Activated B cell treated with CpG ODN at 0.5 μM for 24 hours (primary cell): ENCODE measurements around the gene TKTL1. TPM values are rescaled to one million over a fixed set of nuclear protein-coding genes. Genes with fewer than 3 reads are reported as not detected.

Experiments used
- ATAC-seq: fragments of 200-7000 bp; cut with Tn5 transposase; one replicate; pipeline ENCODE4 v1.10.0; 2021; ENCODE audit warnings: low read depth, mild to moderate bottlenecking, moderate library complexity
- CTCF ChIA-PET: fragments of 350-600 bp; sonication (Branson Sonifier 250); formaldehyde crosslinking; loops from one replicate; lab custom pipeline; 2021; ENCODE audit warnings: antibody characterized with exemption; lab: Charles Lee
- POLR2A ChIA-PET: fragments of 350-600 bp; sonication (Branson Sonifier 250); formaldehyde crosslinking; loops from one replicate; lab custom pipeline; 2021; ENCODE audit warnings: antibody characterized with exemption; lab: Charles Lee
- DNase-seq: peaks from one replicate; pipeline ENCODE4 v3.0.0; 2022
- H3K27ac Mint-ChIP-seq: one replicate; pipeline ENCODE4 v1.8.0; 2020; ENCODE audit warnings: mixed read lengths
- H3K27me3 Mint-ChIP-seq: one replicate; pipeline ENCODE4 v1.8.0; 2021; ENCODE audit warnings: mixed read lengths
- H3K36me3 Mint-ChIP-seq: one replicate; pipeline ENCODE4 v1.8.0; 2021; ENCODE audit warnings: low read depth, mixed read lengths
- H3K4me1 Mint-ChIP-seq: one replicate; pipeline ENCODE4 v1.8.0; 2021; ENCODE audit warnings: mixed read lengths
- H3K4me3 Mint-ChIP-seq: one replicate; pipeline ENCODE4 v1.8.0; 2020; ENCODE audit warnings: mild to moderate bottlenecking, mixed read lengths
- H3K9me3 Mint-ChIP-seq: one replicate; pipeline ENCODE4 v1.8.0; 2020; ENCODE audit warnings: mixed read lengths
- intact Hi-C: fragments of 100-400 bp; cut with micrococcal nuclease; formaldehyde crosslinking; loops from one replicate; pipeline ENCODE4 v1.15.1; 2024
- total RNA-seq: library from RNA; stranded (reverse); gene quantifications from 2 replicates; pipeline ENCODE4 v1.2.3, GENCODE V29; 2022
- TF ChIP-seq, protein P1 (sequence below): fragments of 200-600 bp; IDR thresholded peaks from one replicate; pipeline ENCODE4 v1.8.0; 2022; ENCODE audit warnings: antibody characterized with exemption, mild to moderate bottlenecking

TKTL1 gene
- total RNA-seq, 1 donor from 2014 or later: not detected

- ChIA-PET CTCF (no interaction called here), POLR2A (interaction anchor here (1.0 kb wide), 1 partner anchor 12 kb away, joined by 3 read pairs; no protein-coding TSS in a partner anchor)
- H3K9me3 Mint-ChIP-seq: no peaks in the 10 kb centered on the region
- intact Hi-C loops: no loop called here
- TF ChIP-seq, protein P1, sequence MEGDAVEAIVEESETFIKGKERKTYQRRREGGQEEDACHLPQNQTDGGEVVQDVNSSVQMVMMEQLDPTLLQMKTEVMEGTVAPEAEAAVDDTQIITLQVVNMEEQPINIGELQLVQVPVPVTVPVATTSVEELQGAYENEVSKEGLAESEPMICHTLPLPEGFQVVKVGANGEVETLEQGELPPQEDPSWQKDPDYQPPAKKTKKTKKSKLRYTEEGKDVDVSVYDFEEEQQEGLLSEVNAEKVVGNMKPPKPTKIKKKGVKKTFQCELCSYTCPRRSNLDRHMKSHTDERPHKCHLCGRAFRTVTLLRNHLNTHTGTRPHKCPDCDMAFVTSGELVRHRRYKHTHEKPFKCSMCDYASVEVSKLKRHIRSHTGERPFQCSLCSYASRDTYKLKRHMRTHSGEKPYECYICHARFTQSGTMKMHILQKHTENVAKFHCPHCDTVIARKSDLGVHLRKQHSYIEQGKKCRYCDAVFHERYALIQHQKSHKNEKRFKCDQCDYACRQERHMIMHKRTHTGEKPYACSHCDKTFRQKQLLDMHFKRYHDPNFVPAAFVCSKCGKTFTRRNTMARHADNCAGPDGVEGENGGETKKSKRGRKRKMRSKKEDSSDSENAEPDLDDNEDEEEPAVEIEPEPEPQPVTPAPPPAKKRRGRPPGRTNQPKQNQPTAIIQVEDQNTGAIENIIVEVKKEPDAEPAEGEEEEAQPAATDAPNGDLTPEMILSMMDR: no peak
- peaks cover 53% of the 10 kb centered on the region for H3K36me3 Mint-ChIP-seq
- no peak overlapping the region for H3K27ac Mint-ChIP-seq
- peaks cover 35% of the 10 kb centered on the region for H3K4me1 Mint-ChIP-seq
- H3K27me3 Mint-ChIP-seq: no peaks in the 10 kb centered on the region
- DNase-seq: no peak
- no peak for ATAC-seq
- no peak overlapping the region for H3K4me3 Mint-ChIP-seq
Measured at GRCh38 chrX:154353172-154353843, 57.7 kb downstream of the TKTL1 start.

DNA sequence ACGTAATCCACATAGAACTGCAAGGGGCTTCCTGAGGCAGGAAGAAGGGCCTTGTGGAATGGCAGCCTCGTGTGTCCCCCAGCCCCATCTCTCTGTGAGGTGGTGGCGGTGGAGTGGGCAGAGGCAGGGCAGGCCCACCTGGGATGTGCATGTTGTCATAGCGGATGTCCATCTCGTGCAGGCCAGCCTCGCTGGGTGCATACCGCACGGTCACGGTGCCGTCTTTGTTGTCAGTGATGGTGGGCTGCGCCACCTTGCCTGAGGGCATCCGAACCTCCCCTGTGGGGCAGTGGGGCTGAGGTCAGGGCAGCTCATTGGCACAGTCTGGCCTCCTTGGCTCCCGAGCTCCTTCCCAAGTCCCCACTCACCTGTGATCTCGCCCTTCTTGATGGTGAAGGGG is 58.4 kb downstream of the TKTL1 start:
- DNase-seq (no peak), ATAC-seq (no peak)
- CTCF ChIA-PET: no interaction called here
- no peaks in the 10 kb centered on the region for H3K27me3 Mint-ChIP-seq
- intact Hi-C loops: no loop called here
- peaks cover 57% of the 10 kb centered on the region for H3K36me3 Mint-ChIP-seq
- no peak overlapping the region for H3K4me3 Mint-ChIP-seq
- POLR2A ChIA-PET: interaction anchor here (0.5 to 1.0 kb wide), 2 partner anchors 11 to 52 kb away, joined by 3 to 6 read pairs; no protein-coding TSS in a partner anchor
- TF ChIP-seq, protein P1: no peak
- H3K27ac Mint-ChIP-seq: no peak overlapping the region
- peaks cover 31% of the 10 kb centered on the region for H3K4me1 Mint-ChIP-seq
- no peaks in the 10 kb centered on the region for H3K9me3 Mint-ChIP-seq

DNA sequence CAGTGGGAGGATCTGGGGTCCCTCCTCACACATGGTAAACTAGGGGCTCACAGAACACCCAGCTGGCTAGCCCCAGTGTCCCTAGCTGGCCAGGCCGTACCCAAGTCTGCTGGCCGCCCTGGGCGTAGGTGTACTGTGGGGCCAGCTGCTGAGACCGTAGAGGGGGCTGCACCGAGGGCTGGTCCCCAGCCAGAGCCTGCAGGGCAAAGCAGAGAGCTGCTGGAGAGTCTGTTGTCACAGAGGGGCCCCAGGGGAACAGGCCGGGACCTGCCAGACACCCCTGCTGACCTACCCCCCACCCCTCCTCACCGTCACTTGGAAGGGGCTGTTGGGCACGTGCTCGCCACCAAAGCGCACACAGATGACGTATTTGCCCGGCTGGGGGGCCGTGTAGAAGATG is 58.9 kb downstream of the TKTL1 start:
- ChIA-PET POLR2A (interaction anchor here (0.7 kb wide), 1 partner anchor 19 kb away, joined by 4 read pairs; no protein-coding TSS in a partner anchor), CTCF (no interaction called here)
- Mint-ChIP-seq H3K9me3 (no peaks in the 10 kb centered on the region), H3K4me3 (no peak overlapping the region), H3K4me1 (peaks cover 28% of the 10 kb centered on the region), H3K36me3 (peaks cover 58% of the 10 kb centered on the region), H3K27ac (no peak overlapping the region), H3K27me3 (no peaks in the 10 kb centered on the region)
- ATAC-seq: no peak
- no peak for DNase-seq
- TF ChIP-seq, protein P1: no peak
- intact Hi-C loops: no loop called here

- H3K4me3 Mint-ChIP-seq: no peak overlapping the region
- no peak overlapping the region for H3K27ac Mint-ChIP-seq
- intact Hi-C loops: no loop called here
- TF ChIP-seq, protein P1: no peak
- ChIA-PET POLR2A (no interaction called here), CTCF (no interaction called here)
- no peaks in the 10 kb centered on the region for H3K9me3 Mint-ChIP-seq
- no peak for ATAC-seq
- peaks cover 55% of the 10 kb centered on the region for H3K36me3 Mint-ChIP-seq
- no peak for DNase-seq
- no peaks in the 10 kb centered on the region for H3K27me3 Mint-ChIP-seq
- H3K4me1 Mint-ChIP-seq: peaks cover 22% of the 10 kb centered on the region
Measured at GRCh38 chrX:154355094-154355775, 59.6 kb downstream of the TKTL1 start.

- H3K4me3 Mint-ChIP-seq: no peak overlapping the region
- peaks cover 54% of the 10 kb centered on the region for H3K36me3 Mint-ChIP-seq
- TF ChIP-seq, protein P1: no peak
- H3K27ac Mint-ChIP-seq: no peak overlapping the region
- H3K9me3 Mint-ChIP-seq: no peaks in the 10 kb centered on the region
- intact Hi-C loops: no loop called here
- ChIA-PET POLR2A (no interaction called here), CTCF (no interaction called here)
- peaks cover 18% of the 10 kb centered on the region for H3K4me1 Mint-ChIP-seq
- no peak for ATAC-seq
- no peak for DNase-seq
- H3K27me3 Mint-ChIP-seq: no peaks in the 10 kb centered on the region
Measured at GRCh38 chrX:154355776-154356140, 60.2 kb downstream of the TKTL1 start.
